GM18499 (cell line): ENCODE data around the gene DLD.
"Not testable (repeated sequence)": the region's sequence is repeated elsewhere in the genome, so short reads cannot be mapped to it uniquely, and the experiment has no call there.

Source experiments
- ATAC-seq: cut with Tn5 transposase; IDR thresholded peaks from one replicate; pipeline ENCODE4 v1.9.1; 2021; ENCODE audit warnings: moderate number of reproducible peaks; ENCODE audit not compliant: insufficient read depth, unreplicated experiment

The DLD gene

DNA sequence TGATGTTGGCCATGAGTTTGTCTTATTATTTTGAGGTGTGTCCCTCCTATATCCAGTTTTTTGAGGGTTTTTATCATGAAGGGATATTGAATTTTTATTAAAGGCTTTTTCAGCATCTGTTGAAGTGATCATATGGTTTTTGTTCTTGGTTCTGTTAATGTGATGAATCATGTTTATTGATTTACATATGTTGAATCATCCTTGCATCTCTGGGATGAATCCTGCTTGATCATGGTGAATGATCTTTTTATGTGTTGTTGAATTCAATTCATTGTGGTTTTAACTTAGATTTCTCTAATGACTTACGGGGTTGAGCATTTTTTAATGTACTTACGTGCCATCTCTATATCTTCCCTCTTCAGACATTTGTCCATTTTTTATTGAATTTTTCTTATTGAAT, 22.9 kb downstream of the DLD start:
- ATAC-seq, result no peak

DNA sequence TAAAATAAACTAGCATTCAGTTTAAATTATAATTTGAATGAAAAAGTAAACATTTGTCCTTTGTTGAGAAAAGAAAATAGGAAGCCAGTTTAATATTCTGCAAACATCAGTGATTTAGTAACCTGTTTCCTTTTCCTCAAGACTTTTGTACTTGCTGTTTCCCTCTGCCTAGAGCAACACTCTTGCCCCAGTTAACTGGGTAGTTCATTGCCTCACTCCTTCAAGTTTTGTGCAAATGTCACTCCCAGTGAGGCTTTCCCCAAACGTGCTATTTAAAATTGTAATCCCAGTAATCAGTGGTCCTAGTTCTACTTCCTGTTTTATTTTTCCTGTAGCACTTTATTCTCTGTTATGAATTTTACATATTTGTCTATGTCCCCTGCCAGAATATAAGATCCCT, 23.8 kb downstream of the DLD start:
- no peak for ATAC-seq

DNA sequence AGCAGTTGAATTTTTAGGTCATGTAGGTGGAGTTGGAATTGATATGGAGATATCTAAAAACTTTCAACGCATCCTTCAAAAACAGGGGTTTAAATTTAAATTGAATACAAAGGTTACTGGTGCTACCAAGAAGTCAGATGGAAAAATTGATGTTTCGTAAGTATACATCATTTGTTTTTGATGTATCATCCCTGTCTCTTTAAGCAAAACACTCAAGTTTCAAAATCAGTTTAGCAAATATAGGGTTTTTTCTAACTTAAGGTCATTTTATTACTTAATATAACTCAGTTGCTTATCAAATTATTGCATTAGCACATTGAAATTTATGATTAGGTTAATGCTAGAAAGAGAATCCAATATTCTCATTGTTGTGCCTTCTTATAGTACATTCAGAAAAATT, 24.6 kb downstream of the DLD start:
- no peak for ATAC-seq

DNA sequence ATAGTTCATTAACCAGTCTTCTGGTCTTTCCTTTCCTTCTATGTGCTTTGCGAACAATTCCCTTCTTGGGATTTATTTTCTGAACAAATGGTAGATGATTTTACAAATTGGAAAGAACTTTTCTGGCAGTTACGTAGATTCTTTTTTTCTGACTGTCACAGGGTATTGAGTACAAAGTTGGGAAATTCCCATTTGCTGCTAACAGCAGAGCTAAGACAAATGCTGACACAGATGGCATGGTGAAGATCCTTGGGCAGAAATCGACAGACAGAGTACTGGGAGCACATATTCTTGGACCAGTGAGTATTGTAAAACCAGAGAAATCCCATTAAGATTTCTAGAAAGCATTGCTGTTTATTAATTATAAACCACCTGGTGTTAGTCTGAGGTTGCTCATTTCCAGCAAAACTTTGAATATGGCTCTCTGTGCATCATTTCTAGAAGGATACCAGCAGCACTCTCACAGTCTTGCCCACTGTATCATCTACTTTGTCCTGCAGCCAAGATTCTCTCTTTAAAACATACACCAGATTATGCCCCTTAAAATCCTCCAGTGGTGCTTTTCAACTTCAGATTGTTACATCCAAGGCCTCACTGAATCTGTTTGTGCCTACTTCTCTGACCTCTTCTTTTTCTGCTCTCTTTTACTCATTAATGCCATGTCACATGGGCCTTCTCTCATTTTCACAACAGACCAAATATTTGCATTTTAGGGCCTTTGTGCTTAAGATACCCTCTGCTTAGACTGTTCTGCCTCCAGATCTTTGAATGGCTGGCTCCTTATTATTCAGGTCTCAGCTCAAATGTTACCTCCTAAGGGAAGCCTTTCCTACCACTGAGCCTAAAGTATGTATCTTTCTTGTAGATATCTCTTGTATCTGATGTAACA, 27.0 kb downstream of the DLD start:
- ATAC-seq, result no peak

DNA sequence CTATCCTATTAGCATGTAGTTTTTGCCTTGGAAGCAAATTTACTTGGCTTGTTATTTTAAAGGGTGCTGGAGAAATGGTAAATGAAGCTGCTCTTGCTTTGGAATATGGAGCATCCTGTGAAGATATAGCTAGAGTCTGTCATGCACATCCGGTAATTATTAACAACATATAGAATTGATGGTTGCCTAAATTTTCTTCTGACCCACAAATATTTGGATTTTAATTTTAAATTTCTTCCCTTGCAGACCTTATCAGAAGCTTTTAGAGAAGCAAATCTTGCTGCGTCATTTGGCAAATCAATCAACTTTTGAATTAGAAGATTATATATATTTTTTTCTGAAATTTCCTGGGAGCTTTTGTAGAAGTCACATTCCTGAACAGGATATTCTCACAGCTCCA, 28.0 kb downstream of the DLD start:
- ATAC-seq, result no peak

DNA sequence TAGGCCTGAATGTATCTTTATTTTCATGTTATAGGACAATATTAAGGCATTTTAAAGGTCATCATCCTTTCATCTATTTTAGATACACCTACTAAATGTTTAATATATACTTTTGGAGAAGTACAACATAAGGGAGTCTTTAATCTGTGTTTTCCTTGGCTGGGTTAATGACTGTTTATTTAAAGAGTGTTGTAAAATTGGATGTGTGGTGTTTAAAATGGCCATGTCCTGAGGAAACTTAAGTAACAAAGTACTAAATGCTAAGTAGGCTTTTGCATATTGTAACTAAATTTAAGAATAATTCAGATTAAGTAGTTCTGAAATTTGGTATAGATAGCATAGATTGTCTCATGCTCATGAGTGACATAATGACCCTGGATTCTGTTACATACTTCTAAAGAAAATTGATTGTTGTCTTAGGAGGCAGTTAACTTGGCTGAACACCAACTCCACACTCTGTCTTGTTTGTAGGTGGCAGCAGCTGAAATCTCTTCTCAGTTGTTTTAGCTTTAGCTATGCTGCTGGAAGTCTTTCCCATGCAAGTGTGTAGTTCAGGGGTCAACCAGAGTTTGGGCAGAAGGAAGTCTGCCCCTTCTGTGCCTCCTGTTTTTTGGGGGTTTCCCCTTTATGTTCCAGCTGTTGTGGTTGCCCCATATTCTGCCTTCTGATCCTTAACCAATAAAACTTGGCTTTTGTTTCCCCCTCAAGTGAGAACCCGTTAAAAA, 29.2 kb downstream of the DLD start:
- no peak for ATAC-seq

DNA sequence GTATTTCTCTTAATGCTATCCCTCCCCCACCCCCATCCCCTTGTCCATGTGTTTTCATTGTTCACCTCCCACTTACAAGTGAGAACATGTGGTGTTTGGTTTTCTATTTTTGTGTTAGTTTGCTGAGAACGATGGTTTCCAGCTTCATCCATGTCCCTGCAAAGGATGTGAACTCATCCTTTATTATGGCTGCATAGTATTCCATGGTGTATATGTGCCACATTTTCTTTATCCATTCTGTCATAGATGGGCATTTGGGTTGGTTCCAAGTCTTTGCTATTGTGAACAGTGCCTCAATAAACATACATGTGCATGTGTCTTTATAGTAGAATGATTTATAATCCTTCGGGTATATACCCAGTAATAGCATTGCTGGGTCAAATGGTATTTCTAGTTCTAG, 30.8 kb downstream of the DLD start:
- not testable (repeated sequence) for ATAC-seq

DNA sequence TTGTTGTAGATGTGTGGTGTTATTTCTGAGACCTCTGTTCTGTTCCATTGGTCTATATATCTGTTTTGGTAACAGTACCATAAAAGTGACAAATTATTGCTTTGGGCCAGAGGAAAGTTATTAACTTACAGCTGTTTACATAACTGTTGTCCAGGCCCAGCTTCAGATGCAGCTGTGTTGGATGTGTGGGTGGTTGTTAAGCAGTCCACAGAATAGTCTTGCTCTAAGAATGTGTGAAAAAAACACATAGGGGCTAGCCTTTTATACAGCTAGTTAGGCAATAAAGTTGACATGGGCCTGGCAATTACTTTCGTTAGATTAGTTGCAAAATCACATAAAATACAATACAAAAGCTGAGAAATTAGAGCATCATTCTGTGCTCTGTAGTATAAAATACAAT, 31.9 kb downstream of the DLD start:
- no peak for ATAC-seq

DNA sequence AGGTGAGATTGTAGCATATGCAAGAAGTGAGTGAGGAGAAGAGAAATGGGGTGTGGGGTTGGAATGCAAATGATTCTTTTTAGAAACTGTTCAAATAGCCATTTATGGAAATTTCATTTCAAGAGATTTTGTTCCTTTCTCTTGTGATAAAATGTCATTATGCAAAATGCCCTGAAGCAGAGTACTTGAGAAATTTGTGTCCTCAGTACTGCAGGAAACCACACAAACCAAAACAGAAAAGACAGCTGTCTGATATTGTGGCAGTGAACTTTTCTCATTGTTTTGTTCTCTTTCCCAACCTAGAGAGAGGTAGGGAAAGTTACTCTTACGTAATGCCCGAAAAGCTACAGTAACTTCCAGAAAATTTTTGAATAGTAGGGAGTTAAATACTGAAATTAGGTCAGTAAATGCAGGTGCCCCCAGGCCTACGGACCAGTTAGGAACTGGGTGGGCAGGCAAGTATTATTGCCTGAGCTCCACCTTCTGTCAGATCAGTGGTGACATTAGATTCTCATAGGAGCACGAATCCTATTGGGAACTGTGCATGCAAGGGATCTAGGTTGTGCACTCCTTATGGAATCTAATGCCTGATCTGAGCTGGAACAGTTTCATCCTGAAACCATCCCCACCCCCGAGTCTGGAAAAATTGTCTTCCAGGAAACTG, 34.0 kb downstream of the DLD start:
- ATAC-seq, result peak; percentile 85

DNA sequence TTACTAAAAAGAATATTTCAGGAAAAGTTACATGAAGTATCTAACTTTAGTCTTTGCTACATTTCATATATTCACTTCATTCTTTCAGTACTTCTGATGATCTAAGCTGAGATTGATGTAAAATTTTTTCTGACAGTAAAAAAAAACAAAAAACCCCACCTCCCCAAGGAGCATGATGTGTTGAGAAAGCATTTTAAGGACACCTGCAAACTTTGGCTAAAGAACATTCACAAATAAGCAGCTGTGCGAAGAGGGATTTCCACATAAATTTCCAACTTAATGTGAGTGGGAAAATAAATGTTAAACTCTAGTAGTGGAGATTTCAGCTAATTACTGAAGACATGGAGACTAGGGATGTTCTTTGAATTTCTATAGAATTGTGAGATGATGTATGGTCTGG, 35.5 kb downstream of the DLD start:
- ATAC-seq, result no peak

DNA sequence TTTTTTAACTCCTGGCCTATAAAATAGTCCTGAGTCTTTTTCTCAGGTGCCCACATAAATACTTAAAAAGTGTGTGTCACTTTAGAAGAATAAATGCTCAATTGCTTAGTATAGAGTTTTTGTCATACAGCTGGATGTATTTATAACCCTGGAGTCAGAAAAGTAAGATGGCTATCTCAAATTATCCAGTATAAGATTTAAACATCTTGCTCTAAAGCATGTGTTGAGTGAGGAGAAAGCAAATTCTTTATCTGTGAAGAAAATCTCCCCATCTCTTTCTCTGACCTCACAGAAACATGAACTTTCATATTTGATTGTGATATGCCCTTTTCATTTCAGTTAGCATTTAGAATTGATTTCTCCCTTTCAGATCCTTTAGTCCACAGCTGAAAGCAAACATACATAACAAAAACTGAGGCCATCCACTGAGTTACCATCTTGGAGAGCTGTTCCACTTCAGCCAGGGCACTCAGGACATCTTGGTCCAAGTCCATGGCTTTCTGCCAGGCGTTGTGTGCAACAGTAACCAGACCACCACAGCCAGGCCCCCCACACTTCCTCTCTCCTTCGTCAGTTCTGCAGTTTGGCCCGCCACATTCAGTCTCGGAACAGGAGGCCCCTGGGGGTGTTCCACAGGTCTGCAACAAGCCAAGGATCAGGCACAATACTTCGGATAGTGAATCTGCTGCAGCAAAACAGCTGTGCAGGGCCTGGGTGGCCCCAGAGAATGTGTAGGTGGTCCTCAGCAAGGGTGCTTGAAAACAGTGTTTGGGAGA, 40.9 kb downstream of the DLD start:
- no peak for ATAC-seq

DNA sequence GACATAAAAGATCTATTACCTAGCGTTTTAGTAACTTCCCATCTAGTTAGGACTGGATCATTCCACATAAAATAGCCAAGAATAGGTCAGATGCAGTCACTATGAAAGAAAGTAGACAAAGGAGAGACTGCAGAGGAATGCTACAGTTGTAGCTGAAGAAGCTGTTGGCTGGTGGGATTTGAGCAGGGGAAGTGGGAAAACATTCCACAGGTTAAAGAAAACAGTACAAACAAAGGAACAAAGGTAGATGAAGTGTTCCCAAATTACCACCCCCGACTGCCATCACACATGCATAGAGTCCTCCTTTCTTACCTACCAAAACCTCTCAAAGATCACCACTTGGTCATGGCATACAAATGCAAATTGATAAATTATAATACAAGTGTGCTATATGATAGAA, 41.8 kb downstream of the DLD start:
- ATAC-seq, result no peak

DNA sequence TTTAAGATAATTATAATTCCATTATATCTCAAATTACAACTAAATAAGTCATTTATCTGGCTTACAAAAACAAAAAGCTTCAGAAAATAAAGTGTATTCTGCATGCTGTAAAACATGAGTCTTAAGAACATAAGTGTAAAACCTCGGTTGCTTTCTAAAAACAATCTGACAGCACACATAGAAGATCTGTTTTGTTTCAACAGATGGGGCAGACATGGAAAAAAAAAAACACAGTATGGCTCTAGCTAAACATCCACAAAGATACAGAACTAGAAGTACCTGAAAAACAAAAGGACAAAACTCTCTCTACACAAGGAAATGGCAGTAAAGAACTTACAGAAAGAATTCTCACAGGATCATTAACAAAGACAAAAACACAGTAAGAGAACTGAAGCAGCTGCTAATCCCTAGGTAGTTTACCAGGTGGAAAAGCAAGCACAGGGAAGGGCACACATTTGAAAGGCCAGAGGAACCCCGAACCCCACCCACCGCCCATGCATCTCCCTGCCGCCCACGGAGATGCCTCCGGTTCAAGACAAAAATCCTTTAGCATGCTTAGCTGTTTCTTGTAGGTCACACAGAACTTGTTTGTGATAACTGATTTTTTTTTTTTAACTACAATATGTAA, 42.5 kb downstream of the DLD start:
- no peak for ATAC-seq

DNA sequence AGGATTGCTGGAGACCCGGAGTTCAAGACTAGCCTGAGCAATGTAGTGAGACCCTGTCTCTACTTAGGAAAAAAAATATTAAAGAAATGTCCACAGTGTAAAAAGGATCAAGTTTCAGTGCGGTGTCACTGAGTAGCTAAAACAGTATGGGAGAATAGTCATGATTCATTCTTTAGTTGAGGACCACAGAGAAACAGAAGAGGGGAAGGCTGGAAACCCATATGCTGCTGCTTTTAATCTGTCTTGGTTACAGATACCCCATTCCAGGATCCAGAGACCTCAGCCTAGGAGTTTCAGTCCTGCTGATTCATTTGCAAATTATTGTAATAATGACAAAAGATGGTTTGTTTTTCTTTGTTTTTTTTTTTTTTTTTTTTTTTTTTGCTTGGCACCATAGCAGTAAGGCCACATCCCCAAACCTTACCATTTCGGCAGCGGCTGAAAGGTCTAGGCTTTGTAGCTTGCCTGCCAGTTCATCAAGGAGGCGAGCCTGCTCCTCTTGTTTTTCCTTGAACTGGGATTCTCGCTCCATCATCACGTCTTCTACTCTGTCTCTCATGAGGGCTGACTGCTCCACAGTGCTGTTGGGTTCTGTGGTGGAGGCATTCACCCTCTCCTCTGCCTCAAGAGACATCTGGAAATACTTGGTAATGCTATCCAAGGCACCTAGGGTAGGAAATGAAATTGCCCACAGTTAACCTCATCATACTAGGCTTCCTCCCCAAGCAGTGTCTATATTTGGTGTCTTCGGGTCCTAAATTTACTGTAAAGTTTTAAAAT, 44.2 kb downstream of the DLD start:
- ATAC-seq, result no peak

DNA sequence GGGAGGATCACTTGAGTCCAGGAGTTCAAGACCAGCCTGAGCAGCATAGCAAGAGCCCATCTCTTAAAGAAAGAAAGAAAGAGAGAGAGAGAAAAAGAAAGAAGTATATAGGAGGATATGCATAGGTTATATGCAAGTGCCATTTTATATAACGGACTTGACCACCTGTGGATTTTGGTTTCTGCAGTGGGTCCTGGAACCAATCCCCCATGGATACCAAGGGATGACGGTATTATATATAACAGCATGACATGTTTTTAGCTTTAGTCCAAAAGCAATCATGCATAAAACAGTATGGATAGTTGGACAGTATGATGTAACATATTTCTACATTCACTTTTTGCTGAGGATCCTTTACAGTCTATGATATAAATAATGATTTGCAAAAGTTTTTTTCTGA, 45.3 kb downstream of the DLD start:
- no peak for ATAC-seq

DNA sequence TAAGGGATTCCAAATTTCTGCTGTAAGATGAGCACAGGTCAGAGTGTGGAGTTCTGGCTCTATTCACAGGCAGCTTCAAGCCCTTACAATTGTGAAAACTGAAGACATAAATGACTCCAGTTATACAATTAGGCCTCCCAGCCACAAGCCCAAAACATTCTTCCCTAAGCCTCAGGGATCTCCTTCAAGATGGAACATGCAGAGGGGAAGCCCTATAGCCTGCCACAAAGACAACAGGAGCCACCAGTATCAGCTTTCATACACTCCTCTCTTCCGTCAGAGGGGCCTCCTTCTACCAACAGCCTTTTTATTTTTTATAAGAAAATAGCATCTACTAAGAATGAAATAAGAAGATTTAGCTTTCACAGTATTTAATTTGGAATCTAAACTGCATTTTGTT, 46.5 kb downstream of the DLD start:
- no peak for ATAC-seq

DNA sequence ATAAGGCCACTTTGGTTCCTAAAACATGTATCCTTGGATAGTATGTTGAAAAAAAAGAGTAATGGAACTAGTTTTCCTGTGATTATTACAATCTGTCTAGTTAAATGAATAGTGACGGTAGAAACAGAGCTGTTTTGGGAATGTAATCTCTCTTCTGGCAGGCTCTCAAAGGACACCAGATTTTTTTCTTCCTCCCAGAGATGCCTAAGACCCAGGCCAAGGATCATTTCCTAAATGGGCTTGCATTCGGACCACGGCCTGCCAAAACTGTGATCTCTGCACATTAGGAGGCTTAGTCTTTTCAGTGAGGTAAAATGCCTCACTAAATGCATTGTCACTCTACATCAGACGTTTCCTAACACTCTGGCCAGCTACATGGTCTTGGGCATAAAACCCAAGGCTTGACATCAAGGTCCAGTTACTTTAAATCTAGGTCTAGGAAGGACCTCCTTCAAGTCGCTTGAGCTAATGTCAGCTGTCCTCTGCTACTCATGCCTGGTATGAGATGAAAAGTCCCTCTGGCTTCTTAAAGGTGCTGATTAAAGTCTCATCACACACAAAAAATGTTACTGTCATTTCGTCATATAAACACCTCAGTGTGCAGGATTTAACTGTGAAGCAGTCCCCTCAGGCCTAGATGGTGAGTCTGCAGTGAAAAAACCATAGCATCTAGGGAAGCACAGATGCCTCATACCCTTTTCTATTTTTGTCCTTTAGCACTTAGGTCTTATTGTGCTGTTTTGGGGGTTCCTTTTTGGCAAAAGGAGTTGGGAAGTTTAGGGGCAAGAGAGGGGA, 47.7 kb downstream of the DLD start:
- no peak for ATAC-seq
